WTC11 (cell line): ENCODE measurements around the gene SAMD1. TPM values are rescaled to one million over a fixed set of nuclear protein-coding genes. Genes with fewer than 3 reads are reported as not detected.
A peak's percentile ranks its signal among the peaks of the same experiment; 100 is the strongest.

Experiments
- ATAC-seq: fragments of 200-7000 bp; cut with Tn5 transposase; 2 replicates; pipeline ENCODE4 v1.10.0; 2021; ENCODE audit warnings: mild to moderate bottlenecking, moderate library complexity
- CTCF ChIA-PET: fragments of 300-600 bp; sonication (Branson Sonifier 250); formaldehyde crosslinking; loops from one replicate; lab custom pipeline; 2021; ENCODE audit warnings: antibody characterized with exemption; lab: Charles Lee
- POLR2A ChIA-PET: fragments of 350-600 bp; sonication (Branson Sonifier 250); formaldehyde crosslinking; loops from one replicate; lab custom pipeline; 2021; ENCODE audit warnings: antibody characterized with exemption; lab: Charles Lee
- DNase-seq: peaks from one replicate; pipeline ENCODE4 v3.0.0; 2021; ENCODE audit warnings: low spot score
- H3K27ac Mint-ChIP-seq: 2 replicates; pipeline ENCODE4 v1.8.0; 2021; ENCODE audit warnings: mixed read lengths
- H3K27me3 Mint-ChIP-seq: 2 replicates; pipeline ENCODE4 v1.8.0; 2021; ENCODE audit warnings: low read depth, mild to moderate bottlenecking, moderate library complexity, mixed read lengths
- H3K36me3 Mint-ChIP-seq: 2 replicates; pipeline ENCODE4 v1.8.0; 2021; ENCODE audit warnings: mixed read lengths
- H3K4me1 Mint-ChIP-seq: 2 replicates; pipeline ENCODE4 v1.8.0; 2022; ENCODE audit warnings: mixed read lengths
- H3K4me3 Mint-ChIP-seq: 2 replicates; pipeline ENCODE4 v1.8.0; 2021; ENCODE audit warnings: mild to moderate bottlenecking, moderate library complexity, mixed read lengths
- H3K9me3 Mint-ChIP-seq: 2 replicates; pipeline ENCODE4 v1.8.0; 2021; ENCODE audit warnings: mixed read lengths
- ELF4 ChIP-seq: sonication (generic); formaldehyde crosslinking; IDR thresholded peaks from 2 replicates; pipeline ENCODE4 v1.8.1; 2022; ENCODE audit warnings: low read depth, mild to moderate bottlenecking, moderate library complexity, missing genetic modification reagents
- FOXK1 ChIP-seq: sonication (generic); formaldehyde crosslinking; IDR thresholded peaks from 2 replicates; pipeline ENCODE4 v1.8.0; 2022; ENCODE audit warnings: mild to moderate bottlenecking, moderate library complexity, missing genetic modification reagents
- JAZF1 ChIP-seq: fragments of 250-450 bp; sonication (Bioruptor Pico); IDR thresholded peaks from 2 replicates; pipeline ENCODE4 v1.9.0; 2021; ENCODE audit warnings: moderate library complexity, mild to moderate bottlenecking, inconsistent platforms
- MXD4 ChIP-seq: fragments of 250-450 bp; sonication (Bioruptor Pico); IDR thresholded peaks from 2 replicates; pipeline ENCODE4 v1.8.0; 2021; ENCODE audit warnings: mild to moderate bottlenecking, moderate library complexity, borderline replicate concordance
- MYBL2 ChIP-seq: sonication (generic); formaldehyde crosslinking; IDR thresholded peaks from 2 replicates; pipeline ENCODE4 v1.8.1; 2023; ENCODE audit warnings: mild to moderate bottlenecking, moderate library complexity, missing genetic modification reagents
- SMAD4 ChIP-seq: sonication (generic); formaldehyde crosslinking; IDR thresholded peaks from 2 replicates; pipeline ENCODE4 v1.8.0; 2022; ENCODE audit warnings: mild to moderate bottlenecking, missing genetic modification reagents
- TCF7 ChIP-seq: sonication (generic); formaldehyde crosslinking; IDR thresholded peaks from 2 replicates; pipeline ENCODE4 v1.8.0; 2022; ENCODE audit warnings: mild to moderate bottlenecking, low read depth, missing genetic modification reagents, moderate library complexity
- TEAD1 ChIP-seq: sonication (generic); formaldehyde crosslinking; IDR thresholded peaks from 2 replicates; pipeline ENCODE4 v1.8.0; 2022; ENCODE audit warnings: mild to moderate bottlenecking, missing genetic modification reagents
- USF2 ChIP-seq: sonication (generic); formaldehyde crosslinking; IDR thresholded peaks from 2 replicates; pipeline ENCODE4 v1.8.1; 2023; ENCODE audit warnings: mild to moderate bottlenecking, missing genetic modification reagents, moderate library complexity
- ZNF121 ChIP-seq: sonication (generic); formaldehyde crosslinking; IDR thresholded peaks from 2 replicates; pipeline ENCODE4 v1.8.0; 2023; ENCODE audit warnings: missing genetic modification reagents
- ZNF281 ChIP-seq: sonication (generic); formaldehyde crosslinking; IDR thresholded peaks from 2 replicates; pipeline ENCODE4 v1.8.0; 2023; ENCODE audit warnings: mild to moderate bottlenecking, missing genetic modification reagents
- ZNF317 ChIP-seq: sonication (generic); formaldehyde crosslinking; IDR thresholded peaks from 2 replicates; pipeline ENCODE4 v1.8.1; 2023; ENCODE audit warnings: low read depth, mild to moderate bottlenecking, moderate library complexity, missing genetic modification reagents, borderline replicate concordance
- ZNF425 ChIP-seq: fragments of 250-450 bp; sonication (Bioruptor Pico); conservative IDR thresholded peaks from 2 replicates; pipeline ENCODE4 v1.9.0; 2021; ENCODE audit warnings: mild to moderate bottlenecking
- total RNA-seq: library from RNA; stranded (reverse); gene quantifications from 3 replicates; pipeline ENCODE4 v1.2.3, GENCODE V29; 2021
- TF ChIP-seq, protein P1 (sequence below): fragments of 250-450 bp; sonication (Bioruptor Pico); IDR thresholded peaks from 2 replicates; pipeline ENCODE4 v1.9.0; 2021; ENCODE audit warnings: mild to moderate bottlenecking
- TF ChIP-seq, protein P2 (sequence below): sonication (generic); formaldehyde crosslinking; IDR thresholded peaks from 2 replicates; pipeline ENCODE4 v1.8.0; 2022; ENCODE audit warnings: mild to moderate bottlenecking, missing genetic modification reagents
- TF ChIP-seq, protein P3 (sequence below): sonication (generic); formaldehyde crosslinking; IDR thresholded peaks from 2 replicates; pipeline ENCODE4 v1.8.0; 2022; ENCODE audit warnings: mild to moderate bottlenecking, missing genetic modification reagents
- TF ChIP-seq, protein P4 (sequence below): sonication (generic); formaldehyde crosslinking; IDR thresholded peaks from 2 replicates; pipeline ENCODE4 v1.8.1; 2023; ENCODE audit warnings: mild to moderate bottlenecking, missing genetic modification reagents, moderate library complexity

Gene SAMD1
- total RNA-seq, 1 experiment from 2014 or later, result 116 TPM

DNA sequence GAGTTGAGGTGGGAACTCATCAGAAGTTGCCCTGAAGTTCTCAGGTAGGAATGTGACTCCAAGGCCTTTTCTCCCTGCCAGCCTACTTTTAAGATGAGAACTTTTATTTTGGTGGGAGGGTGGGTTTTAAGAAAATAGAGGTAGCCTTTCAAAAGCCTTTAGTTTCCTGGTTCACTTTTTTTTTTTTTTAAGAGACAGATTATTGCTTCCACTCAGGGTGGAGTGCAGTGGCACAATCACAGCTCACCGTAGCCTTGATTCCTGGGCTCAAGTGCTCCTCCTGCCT lies 7.9 kb downstream of the SAMD1 start:
- ChIA-PET CTCF (interaction anchor here (1.3 to 1.8 kb wide), 3 partner anchors 11 to 32 kb away, joined by 3 to 8 read pairs (median 4); partner anchors contain the start of gene MISP3), POLR2A (no interaction called here)
- TF ChIP-seq USF2 (no peak), SMAD4 (no peak), ZNF121 (CRISPR knock-in tag) (no peak), TCF7 (CRISPR knock-in tag) (no peak), FOXK1 (CRISPR knock-in tag) (no peak), ELF4 (CRISPR knock-in tag) (no peak), TEAD1 (CRISPR knock-in tag) (no peak), ZNF317 (CRISPR knock-in tag) (no peak), ZNF281 (no peak), JAZF1 (CRISPR knock-in tag) (no peak), MYBL2 (CRISPR knock-in tag) (no peak), MXD4 (no peak), ZNF425 (CRISPR knock-in tag) (no peak)
- TF ChIP-seq, protein P1, sequence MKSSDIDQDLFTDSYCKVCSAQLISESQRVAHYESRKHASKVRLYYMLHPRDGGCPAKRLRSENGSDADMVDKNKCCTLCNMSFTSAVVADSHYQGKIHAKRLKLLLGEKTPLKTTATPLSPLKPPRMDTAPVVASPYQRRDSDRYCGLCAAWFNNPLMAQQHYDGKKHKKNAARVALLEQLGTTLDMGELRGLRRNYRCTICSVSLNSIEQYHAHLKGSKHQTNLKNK, result no peak
- TF ChIP-seq, protein P2, sequence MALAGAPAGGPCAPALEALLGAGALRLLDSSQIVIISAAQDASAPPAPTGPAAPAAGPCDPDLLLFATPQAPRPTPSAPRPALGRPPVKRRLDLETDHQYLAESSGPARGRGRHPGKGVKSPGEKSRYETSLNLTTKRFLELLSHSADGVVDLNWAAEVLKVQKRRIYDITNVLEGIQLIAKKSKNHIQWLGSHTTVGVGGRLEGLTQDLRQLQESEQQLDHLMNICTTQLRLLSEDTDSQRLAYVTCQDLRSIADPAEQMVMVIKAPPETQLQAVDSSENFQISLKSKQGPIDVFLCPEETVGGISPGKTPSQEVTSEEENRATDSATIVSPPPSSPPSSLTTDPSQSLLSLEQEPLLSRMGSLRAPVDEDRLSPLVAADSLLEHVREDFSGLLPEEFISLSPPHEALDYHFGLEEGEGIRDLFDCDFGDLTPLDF (CRISPR knock-in tag), result no peak
- TF ChIP-seq, protein P3, sequence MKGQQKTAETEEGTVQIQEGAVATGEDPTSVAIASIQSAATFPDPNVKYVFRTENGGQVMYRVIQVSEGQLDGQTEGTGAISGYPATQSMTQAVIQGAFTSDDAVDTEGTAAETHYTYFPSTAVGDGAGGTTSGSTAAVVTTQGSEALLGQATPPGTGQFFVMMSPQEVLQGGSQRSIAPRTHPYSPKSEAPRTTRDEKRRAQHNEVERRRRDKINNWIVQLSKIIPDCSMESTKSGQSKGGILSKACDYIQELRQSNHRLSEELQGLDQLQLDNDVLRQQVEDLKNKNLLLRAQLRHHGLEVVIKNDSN, result no peak
- TF ChIP-seq, protein P4, sequence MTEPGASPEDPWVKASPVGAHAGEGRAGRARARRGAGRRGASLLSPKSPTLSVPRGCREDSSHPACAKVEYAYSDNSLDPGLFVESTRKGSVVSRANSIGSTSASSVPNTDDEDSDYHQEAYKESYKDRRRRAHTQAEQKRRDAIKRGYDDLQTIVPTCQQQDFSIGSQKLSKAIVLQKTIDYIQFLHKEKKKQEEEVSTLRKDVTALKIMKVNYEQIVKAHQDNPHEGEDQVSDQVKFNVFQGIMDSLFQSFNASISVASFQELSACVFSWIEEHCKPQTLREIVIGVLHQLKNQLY (CRISPR knock-in tag), result no peak
- 0 out of 2 replicates have a peak, but pooled peaks cover 6% of the 10 kb centered on the region for H3K36me3 Mint-ChIP-seq
- H3K27me3 Mint-ChIP-seq, result peaks cover 31% of the 10 kb centered on the region
- DNase-seq (no peak), ATAC-seq (no peak)
- H3K4me3 Mint-ChIP-seq, result peak overlapping the region; percentile 89
- no peaks in the 10 kb centered on the region for H3K9me3 Mint-ChIP-seq
- H3K27ac Mint-ChIP-seq, result no peak overlapping the region
- peaks cover 3% of the 10 kb centered on the region for H3K4me1 Mint-ChIP-seq
